ENCODE data around the gene SCG5.

DNA sequence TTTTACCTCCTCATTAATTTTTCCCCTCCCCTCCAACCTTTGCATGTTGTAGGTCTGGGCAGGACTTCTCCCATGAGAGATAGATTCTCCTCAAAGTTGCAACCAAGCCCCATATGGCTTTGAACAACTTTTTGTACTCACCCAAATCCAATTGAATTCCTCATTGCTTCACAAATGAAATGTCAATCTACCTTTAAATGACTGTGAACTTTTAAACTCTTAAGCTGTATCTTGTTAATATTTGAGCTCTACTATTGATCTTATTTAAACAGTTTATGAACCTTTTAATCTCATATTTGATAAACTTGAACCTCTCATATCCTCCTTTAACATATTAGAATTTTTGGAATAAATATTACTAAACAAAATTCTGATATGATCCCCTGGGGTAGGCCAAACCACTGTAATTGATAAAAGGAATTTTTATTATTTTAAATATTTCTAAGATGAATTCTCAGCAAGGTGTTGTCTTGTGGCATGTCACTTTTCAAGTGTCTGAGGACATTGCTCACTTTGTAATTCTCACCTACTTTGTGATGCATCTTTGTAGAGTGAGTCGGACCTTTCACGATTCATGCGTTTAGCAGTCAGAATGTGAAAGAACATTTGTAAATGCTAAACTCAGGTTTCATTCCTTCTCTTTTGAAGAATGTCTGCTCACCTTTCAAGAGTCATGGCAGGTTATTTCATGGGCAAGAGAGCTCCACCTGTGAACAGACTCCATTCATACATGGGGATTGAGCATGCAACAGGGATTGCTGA lies 52.9 kb downstream of the SCG5 start:
- TF ChIP-seq, protein P1, sequence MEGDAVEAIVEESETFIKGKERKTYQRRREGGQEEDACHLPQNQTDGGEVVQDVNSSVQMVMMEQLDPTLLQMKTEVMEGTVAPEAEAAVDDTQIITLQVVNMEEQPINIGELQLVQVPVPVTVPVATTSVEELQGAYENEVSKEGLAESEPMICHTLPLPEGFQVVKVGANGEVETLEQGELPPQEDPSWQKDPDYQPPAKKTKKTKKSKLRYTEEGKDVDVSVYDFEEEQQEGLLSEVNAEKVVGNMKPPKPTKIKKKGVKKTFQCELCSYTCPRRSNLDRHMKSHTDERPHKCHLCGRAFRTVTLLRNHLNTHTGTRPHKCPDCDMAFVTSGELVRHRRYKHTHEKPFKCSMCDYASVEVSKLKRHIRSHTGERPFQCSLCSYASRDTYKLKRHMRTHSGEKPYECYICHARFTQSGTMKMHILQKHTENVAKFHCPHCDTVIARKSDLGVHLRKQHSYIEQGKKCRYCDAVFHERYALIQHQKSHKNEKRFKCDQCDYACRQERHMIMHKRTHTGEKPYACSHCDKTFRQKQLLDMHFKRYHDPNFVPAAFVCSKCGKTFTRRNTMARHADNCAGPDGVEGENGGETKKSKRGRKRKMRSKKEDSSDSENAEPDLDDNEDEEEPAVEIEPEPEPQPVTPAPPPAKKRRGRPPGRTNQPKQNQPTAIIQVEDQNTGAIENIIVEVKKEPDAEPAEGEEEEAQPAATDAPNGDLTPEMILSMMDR (IDR thresholded peaks at IDR 0.05; ENCODE audit: extremely low read depth in 1 of 2, insufficient read depth in 1 of 2, low read depth in 1 of 2, low read length in 2 of 2), result no peak
- TF ChIP-seq, protein P2, sequence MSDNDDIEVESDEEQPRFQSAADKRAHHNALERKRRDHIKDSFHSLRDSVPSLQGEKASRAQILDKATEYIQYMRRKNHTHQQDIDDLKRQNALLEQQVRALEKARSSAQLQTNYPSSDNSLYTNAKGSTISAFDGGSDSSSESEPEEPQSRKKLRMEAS (IDR thresholded peaks at IDR 0.05; ENCODE audit: insufficient read depth, insufficient read length), result no peak
- no peak for TF ChIP-seq POLR2A (IDR thresholded peaks at IDR 0.05; ENCODE audit: low read depth, low read length)
